HEK293 (cell line): ENCODE measurements around the gene PABPN1L.

Experiments used
- PBX3 ChIP-seq: sonication (generic); formaldehyde crosslinking; IDR thresholded peaks from 2 replicates; pipeline ENCODE4 v1.8.1; 2022; ENCODE audit warnings: mild to moderate bottlenecking, moderate library complexity, missing genetic modification reagents
- REPIN1 ChIP-seq: fragments of 450-650 bp; formaldehyde crosslinking; IDR thresholded peaks from 2 replicates; pipeline ENCODE4 v1.5.1; 2017; ENCODE audit warnings: missing biosample characterization, missing genetic modification characterization, low read depth
- SP2 ChIP-seq: fragments of 450-650 bp; formaldehyde crosslinking; IDR thresholded peaks from 2 replicates; pipeline ENCODE4 v1.5.1; 2016; ENCODE audit warnings: missing biosample characterization, missing genetic modification characterization
- TSHZ1 ChIP-seq: fragments of 450-650 bp; formaldehyde crosslinking; IDR thresholded peaks from 2 replicates; pipeline ENCODE4 v1.5.1; 2016; ENCODE audit warnings: missing biosample characterization, missing genetic modification characterization, borderline replicate concordance
- YY1 ChIP-seq: fragments of 450-650 bp; formaldehyde crosslinking; IDR thresholded peaks from 2 replicates; pipeline ENCODE4 v1.5.1; 2018; ENCODE audit warnings: missing biosample characterization, missing genetic modification characterization
- ZNF169 ChIP-seq: fragments of 450-650 bp; formaldehyde crosslinking; IDR thresholded peaks from 2 replicates; pipeline ENCODE4 v1.5.1; 2016; ENCODE audit warnings: missing biosample characterization, missing genetic modification characterization
- ZNF184 ChIP-seq: fragments of 450-650 bp; IDR thresholded peaks from 2 replicates; pipeline ENCODE4 v1.5.1; 2018; ENCODE audit warnings: missing biosample characterization, mild to moderate bottlenecking, missing genetic modification characterization
- ZNF600 ChIP-seq: fragments of 450-650 bp; formaldehyde crosslinking; IDR thresholded peaks from 2 replicates; pipeline ENCODE4 v1.5.1; 2016; ENCODE audit warnings: missing biosample characterization, missing genetic modification characterization
- ZNF830 ChIP-seq: fragments of 450-650 bp; IDR thresholded peaks from 2 replicates; pipeline ENCODE4 v1.5.0; 2018; ENCODE audit warnings: missing biosample characterization, missing genetic modification characterization, low read depth, mild to moderate bottlenecking, moderate library complexity
- TF ChIP-seq, protein P1 (sequence below): fragments of 450-650 bp; formaldehyde crosslinking; IDR thresholded peaks from 2 replicates; pipeline ENCODE4 v1.5.1; 2016; ENCODE audit warnings: missing biosample characterization, missing genetic modification characterization
- TF ChIP-seq, protein P2 (sequence below): fragments of 450-650 bp; formaldehyde crosslinking; IDR thresholded peaks from 2 replicates; pipeline ENCODE4 v1.5.1; 2016; ENCODE audit warnings: missing biosample characterization, missing genetic modification characterization
- TF ChIP-seq, protein P3 (sequence below): fragments of 450-650 bp; formaldehyde crosslinking; IDR thresholded peaks from 2 replicates; pipeline ENCODE4 v1.5.1; 2016; ENCODE audit warnings: missing biosample characterization, missing genetic modification characterization

DNA sequence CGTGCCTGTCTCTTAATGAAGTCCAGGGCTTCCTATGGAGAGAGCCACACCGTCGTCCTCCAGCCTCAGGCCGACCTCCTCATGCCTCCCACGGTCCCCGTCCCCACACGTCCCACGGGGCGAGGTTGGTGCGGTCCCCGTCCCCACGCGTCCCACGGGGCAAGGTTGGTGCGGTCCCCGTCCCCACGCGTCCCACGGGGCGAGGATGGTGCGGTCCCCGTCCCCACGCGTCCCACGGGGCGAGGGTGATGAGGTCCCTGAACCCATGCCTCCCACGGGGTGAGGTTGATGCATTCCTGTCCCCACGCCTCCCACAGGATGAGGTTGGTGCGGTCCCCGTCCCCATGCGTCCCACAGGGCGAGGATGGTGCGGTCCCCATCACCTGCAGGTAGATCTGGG lies 30.6 kb downstream of the PABPN1L start:
- TF ChIP-seq, protein P1, sequence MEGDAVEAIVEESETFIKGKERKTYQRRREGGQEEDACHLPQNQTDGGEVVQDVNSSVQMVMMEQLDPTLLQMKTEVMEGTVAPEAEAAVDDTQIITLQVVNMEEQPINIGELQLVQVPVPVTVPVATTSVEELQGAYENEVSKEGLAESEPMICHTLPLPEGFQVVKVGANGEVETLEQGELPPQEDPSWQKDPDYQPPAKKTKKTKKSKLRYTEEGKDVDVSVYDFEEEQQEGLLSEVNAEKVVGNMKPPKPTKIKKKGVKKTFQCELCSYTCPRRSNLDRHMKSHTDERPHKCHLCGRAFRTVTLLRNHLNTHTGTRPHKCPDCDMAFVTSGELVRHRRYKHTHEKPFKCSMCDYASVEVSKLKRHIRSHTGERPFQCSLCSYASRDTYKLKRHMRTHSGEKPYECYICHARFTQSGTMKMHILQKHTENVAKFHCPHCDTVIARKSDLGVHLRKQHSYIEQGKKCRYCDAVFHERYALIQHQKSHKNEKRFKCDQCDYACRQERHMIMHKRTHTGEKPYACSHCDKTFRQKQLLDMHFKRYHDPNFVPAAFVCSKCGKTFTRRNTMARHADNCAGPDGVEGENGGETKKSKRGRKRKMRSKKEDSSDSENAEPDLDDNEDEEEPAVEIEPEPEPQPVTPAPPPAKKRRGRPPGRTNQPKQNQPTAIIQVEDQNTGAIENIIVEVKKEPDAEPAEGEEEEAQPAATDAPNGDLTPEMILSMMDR (tag by site-specific recombination) = no peak
- TF ChIP-seq SP2 (no peak), YY1 (tag by site-specific recombination) (no peak), ZNF600 (tag by site-specific recombination) (no peak), ZNF169 (tag by site-specific recombination) (no peak), PBX3 (no peak), REPIN1 (tag by site-specific recombination) (no peak), ZNF184 (tag by site-specific recombination) (no peak), ZNF830 (tag by site-specific recombination) (no peak), TSHZ1 (no peak)
- TF ChIP-seq, protein P2, sequence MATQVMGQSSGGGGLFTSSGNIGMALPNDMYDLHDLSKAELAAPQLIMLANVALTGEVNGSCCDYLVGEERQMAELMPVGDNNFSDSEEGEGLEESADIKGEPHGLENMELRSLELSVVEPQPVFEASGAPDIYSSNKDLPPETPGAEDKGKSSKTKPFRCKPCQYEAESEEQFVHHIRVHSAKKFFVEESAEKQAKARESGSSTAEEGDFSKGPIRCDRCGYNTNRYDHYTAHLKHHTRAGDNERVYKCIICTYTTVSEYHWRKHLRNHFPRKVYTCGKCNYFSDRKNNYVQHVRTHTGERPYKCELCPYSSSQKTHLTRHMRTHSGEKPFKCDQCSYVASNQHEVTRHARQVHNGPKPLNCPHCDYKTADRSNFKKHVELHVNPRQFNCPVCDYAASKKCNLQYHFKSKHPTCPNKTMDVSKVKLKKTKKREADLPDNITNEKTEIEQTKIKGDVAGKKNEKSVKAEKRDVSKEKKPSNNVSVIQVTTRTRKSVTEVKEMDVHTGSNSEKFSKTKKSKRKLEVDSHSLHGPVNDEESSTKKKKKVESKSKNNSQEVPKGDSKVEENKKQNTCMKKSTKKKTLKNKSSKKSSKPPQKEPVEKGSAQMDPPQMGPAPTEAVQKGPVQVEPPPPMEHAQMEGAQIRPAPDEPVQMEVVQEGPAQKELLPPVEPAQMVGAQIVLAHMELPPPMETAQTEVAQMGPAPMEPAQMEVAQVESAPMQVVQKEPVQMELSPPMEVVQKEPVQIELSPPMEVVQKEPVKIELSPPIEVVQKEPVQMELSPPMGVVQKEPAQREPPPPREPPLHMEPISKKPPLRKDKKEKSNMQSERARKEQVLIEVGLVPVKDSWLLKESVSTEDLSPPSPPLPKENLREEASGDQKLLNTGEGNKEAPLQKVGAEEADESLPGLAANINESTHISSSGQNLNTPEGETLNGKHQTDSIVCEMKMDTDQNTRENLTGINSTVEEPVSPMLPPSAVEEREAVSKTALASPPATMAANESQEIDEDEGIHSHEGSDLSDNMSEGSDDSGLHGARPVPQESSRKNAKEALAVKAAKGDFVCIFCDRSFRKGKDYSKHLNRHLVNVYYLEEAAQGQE = no peak
- TF ChIP-seq, protein P3, sequence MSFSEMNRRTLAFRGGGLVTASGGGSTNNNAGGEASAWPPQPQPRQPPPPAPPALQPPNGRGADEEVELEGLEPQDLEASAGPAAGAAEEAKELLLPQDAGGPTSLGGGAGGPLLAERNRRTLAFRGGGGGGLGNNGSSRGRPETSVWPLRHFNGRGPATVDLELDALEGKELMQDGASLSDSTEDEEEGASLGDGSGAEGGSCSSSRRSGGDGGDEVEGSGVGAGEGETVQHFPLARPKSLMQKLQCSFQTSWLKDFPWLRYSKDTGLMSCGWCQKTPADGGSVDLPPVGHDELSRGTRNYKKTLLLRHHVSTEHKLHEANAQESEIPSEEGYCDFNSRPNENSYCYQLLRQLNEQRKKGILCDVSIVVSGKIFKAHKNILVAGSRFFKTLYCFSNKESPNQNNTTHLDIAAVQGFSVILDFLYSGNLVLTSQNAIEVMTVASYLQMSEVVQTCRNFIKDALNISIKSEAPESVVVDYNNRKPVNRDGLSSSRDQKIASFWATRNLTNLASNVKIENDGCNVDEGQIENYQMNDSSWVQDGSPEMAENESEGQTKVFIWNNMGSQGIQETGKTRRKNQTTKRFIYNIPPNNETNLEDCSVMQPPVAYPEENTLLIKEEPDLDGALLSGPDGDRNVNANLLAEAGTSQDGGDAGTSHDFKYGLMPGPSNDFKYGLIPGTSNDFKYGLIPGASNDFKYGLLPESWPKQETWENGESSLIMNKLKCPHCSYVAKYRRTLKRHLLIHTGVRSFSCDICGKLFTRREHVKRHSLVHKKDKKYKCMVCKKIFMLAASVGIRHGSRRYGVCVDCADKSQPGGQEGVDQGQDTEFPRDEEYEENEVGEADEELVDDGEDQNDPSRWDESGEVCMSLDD (tag by site-specific recombination) = no peak
